ENCODE measurements around the gene OR6C3. TPM values are rescaled to one million over a fixed set of nuclear protein-coding genes. Genes with fewer than 3 reads are reported as not detected.

Gene OR6C3
- not detected for total RNA-seq

- no peak for TF ChIP-seq CTCF (IDR thresholded peaks at IDR 0.05; ENCODE audit: low read depth)
Measured at GRCh38 chr12:55330446-55330845, at the start of gene OR6C3. TSS of gene OR6C3 (plus strand) at chr12:55330746. CDS start at chr12:55331701, 955 bp downstream.

DNA sequence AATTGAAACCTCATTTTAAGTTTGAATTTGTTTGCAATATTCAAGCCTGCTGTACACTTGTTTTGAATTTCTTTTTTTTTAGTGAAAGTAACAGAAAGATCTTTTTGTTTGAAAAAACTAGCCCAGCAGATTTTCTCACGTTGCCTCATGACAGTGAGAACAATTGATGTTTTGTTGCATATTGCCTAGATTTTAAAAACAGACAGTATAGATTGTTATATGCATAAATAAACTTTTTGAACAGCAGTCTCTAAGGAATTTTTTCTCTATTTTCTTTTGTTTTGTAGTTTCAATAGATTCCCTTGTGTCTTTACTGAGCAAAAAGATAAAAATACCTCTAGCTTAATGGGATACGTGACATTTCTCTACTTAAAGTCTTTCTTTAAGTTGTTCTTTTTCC, 49.6 kb upstream of the OR6C3 start:
- TF ChIP-seq CTCF (IDR thresholded peaks at IDR 0.05; ENCODE audit: low read depth), result no peak

GRCh38 chr12:55289999-55290398, 40.5 kb upstream of the OR6C3 start:
- no peak for TF ChIP-seq CTCF (IDR thresholded peaks at IDR 0.05; ENCODE audit: low read depth)

- no peak for TF ChIP-seq CTCF (IDR thresholded peaks at IDR 0.05; ENCODE audit: low read depth)
Measured at GRCh38 chr12:55296469-55296868, 34.1 kb upstream of the OR6C3 start, which contains the start of gene OR6C6. TSS of gene OR6C6 (minus strand) at chr12:55296569. CDS start at chr12:55295232, 1,337 bp downstream.

DNA sequence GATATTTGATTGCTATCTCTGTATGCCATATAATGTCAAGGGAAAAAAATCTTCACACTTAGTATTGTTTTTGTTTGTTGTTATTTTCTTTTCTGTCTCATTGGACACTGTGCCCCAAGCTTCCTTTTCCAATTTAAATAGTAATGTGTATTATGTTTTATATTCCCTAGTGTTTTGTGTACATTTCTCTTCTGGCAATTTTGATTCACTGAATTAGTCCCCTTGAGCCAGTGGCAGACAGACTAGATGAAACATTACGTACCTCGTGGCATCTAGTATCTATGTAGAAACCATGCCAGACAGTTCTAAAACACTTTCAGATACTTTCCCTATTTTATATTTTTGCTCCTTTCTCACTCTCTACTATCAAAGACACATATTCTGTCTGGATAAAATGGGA, 16.5 kb upstream of the OR6C3 start, which contains the start of gene OR6C1:
TSS of gene OR6C1 (plus strand) at position 301 of the 400 bp plus-strand sequence. CDS start 6,257 bp downstream, outside the sequence.
- no peak for TF ChIP-seq CTCF (IDR thresholded peaks at IDR 0.05; ENCODE audit: low read depth)

- TF ChIP-seq CTCF (IDR thresholded peaks at IDR 0.05; ENCODE audit: low read depth), result no peak
Measured at GRCh38 chr12:55320201-55320600, 10.3 kb upstream of the OR6C3 start.

GRCh38 chr12:55336002-55336401, 5.5 kb downstream of the OR6C3 start:
- no peak for TF ChIP-seq CTCF (IDR thresholded peaks at IDR 0.05; ENCODE audit: low read depth)
